Measurements from ENCODE around the gene TMEM150A. TPM values are rescaled to one million over a fixed set of nuclear protein-coding genes. Genes with fewer than 3 reads are reported as not detected.

The TMEM150A gene
- total RNA-seq, 4 donors from 2014 or later = 5.2 to 21.7 (median 12.8) TPM

DNA sequence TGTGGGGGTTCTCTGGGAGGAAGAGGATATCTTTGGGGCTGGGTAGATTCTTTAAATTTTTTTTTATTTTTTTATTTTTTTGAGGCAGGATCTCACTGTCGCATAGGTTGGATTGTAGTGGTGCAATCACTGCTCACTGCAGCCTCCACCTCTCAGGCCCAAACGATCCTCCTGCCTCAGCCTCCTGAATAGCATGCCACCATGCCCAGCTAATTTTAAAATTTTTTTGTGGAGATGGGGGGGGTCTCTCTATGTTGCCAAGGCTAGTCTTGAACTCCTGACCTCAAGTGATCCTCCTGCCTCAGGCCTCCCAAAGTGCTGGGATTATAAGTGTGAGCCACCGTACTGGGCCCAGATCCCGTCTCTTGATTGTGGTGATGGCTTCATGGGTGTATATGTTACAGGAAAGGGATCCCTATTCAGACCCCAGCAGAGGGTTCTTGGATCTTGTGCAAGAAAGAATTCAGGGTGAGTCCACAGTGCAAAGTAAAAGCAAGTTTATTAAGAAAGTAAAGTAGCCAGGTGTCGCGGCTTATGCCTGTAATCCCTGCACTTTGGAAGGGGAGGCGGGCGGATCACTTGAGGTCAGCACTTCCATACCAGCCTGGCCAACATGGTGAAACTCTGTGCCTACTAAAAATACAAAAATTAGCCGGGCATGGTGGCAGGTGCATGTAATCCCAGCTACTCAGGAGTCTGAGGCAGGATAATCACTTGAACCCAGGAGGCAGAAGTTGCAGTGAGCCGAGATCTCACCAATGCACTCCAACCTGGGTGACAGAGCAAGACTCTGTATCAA, 11.4 kb upstream of the TMEM150A start:
- intact Hi-C loops (cut with DNase I; ENCODE audit: low total_unique reads) = no loop called here
- 85 to 89% methylated on average over 6 to 10 of the region's 10 CpGs for WGBS, 2 donors (ENCODE audit: low coverage in 1 of 2)

DNA sequence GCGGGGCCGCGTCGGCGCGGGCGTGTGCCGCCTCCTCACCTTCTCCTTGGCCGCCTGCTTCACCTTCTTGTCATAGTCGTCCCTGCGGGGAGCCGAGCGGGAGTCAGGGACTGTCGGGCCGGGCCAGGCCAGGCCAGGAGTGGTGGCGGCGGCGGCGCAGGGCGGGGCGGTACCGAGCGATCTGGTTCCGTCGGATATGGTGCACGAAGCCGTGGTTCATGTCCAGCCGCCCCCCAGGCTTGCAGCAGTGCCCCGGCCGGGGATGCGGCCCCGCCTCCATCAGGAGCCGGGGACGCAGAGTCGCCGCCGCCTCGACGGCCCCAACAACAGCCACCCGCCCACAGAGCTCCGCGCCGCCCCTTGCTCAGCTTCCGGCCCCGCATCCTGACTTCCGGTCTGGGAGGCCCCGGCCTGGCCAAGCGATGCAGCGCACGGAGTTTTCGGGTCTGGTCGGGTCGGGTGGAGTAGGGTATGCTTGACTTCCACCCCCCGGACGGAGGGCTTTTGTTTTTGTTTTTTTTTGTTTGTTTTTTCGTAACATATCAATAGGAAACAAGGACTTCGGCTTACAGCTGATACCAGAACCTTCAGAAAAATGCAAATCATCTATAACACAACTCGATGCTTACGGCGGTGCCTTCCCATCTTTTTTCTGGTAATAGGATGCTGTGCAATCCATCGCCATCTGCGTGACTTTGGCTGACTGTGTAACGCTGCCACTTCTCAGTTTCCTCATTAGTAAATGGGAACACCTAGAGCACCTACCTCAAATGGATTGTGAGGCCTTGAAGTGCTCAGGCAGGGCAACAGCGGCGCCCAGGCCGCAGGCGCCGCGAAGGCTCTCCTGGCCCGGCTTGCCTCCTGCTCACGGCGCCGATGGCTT, 9.4 kb upstream of the TMEM150A start, which contains the start of gene C2orf68:
Gene C2orf68, minus strand, starts transcription at position 362 of the 883 bp plus-strand sequence. Its CDS starts 82 bp downstream, at position 280.
- H3K4me1 ChIP-seq = peaks cover 4 to 25% (median 15%) of the 10 kb centered on the region in 4 donors
- DNase-seq = peak; percentile 92
- WGBS, 2 donors (ENCODE audit: low coverage in 1 of 2) = 0 to 17% methylated on average over 14 to 54 of the region's 73 CpGs

More for the DNA sequence above, 11.4 kb upstream of the TMEM150A start:
- in situ Hi-C loops (cut with MboI; ENCODE audit: low pct_ligation_motif_present in 1 of 4, low pct_unique_long_range_greater_than_20kb in 1 of 4, low sequenced_read_pairs in 3 of 4) = no loop called here
- Histone ChIP-seq H3K27me3 (no peaks in the 10 kb centered on the region), H3K9me3 (no peaks in the 10 kb centered on the region), H3K36me3 (peaks cover 0 to 3% (median under 1%) of the 10 kb centered on the region in 4 donors), H3K27ac (no peak overlapping the region), H3K4me3 (no peak overlapping the region), H3K4me1 (peaks cover 11 to 45% (median 26%) of the 10 kb centered on the region in 4 donors)
- no peak for DNase-seq
- TF ChIP-seq, protein P1, sequence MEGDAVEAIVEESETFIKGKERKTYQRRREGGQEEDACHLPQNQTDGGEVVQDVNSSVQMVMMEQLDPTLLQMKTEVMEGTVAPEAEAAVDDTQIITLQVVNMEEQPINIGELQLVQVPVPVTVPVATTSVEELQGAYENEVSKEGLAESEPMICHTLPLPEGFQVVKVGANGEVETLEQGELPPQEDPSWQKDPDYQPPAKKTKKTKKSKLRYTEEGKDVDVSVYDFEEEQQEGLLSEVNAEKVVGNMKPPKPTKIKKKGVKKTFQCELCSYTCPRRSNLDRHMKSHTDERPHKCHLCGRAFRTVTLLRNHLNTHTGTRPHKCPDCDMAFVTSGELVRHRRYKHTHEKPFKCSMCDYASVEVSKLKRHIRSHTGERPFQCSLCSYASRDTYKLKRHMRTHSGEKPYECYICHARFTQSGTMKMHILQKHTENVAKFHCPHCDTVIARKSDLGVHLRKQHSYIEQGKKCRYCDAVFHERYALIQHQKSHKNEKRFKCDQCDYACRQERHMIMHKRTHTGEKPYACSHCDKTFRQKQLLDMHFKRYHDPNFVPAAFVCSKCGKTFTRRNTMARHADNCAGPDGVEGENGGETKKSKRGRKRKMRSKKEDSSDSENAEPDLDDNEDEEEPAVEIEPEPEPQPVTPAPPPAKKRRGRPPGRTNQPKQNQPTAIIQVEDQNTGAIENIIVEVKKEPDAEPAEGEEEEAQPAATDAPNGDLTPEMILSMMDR (IDR thresholded peaks at IDR 0.05) = no peak
- TF ChIP-seq POLR2AphosphoS5 (IDR thresholded peaks at IDR 0.05) (no peak), POLR2A (IDR thresholded peaks at IDR 0.05) (no peak), EP300 (IDR thresholded peaks at IDR 0.05; ENCODE audit: low read depth) (no peak)

DNA sequence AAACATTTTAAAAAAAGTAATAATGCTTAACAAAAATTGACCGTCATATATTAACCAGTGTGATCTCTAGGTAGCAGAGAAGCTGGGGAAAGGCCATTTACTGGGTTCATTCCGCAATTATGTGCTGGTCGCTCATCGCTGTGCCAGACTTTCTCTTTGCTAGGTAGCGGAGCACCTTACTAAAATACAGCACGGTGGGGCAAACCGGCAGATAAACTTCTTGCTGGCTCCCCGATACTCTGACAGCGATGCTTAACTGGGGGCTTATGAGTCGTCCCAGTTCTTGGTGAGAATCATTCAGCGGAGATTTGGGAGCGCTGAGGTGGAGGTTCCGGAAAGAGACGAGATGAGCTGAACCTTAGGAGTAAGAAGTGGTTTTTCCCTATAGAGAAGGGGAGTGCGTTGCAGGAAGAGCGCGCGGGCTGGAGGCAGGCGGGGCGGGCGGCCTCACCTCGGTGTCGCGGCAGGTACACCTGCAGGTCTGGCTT, 8.8 kb upstream of the TMEM150A start:
- Histone ChIP-seq H3K27ac (peak overlapping the region; percentile 88 to 91 (median 89)), H3K4me1 (peaks cover 4 to 21% (median 12%) of the 10 kb centered on the region in 4 donors), H3K4me3 (peak overlapping the region; percentile 60 to 93 (median 92)), H3K9me3 (no peaks in the 10 kb centered on the region), H3K27me3 (no peaks in the 10 kb centered on the region), H3K36me3 (peaks cover 0 to 9% (median 0%) of the 10 kb centered on the region in 4 donors)
- TF ChIP-seq, protein P1 (IDR thresholded peaks at IDR 0.05) = no peak
- no peak for DNase-seq
- 4 to 15% methylated on average over 4 to 24 of the region's 24 CpGs for WGBS, 2 donors (ENCODE audit: low coverage in 1 of 2)
- intact Hi-C loops (cut with DNase I; ENCODE audit: low total_unique reads) = loop anchor here (1.0 kb wide), 1 partner anchor 17 kb away; no protein-coding TSS in a partner anchor
- in situ Hi-C loops (cut with MboI; ENCODE audit: low pct_ligation_motif_present in 1 of 4, low pct_unique_long_range_greater_than_20kb in 1 of 4, low sequenced_read_pairs in 3 of 4) = no loop called here

More for the DNA sequence above, 9.4 kb upstream of the TMEM150A start, which contains the start of gene C2orf68:
- H3K36me3 ChIP-seq = peaks cover 0 to 9% (median 0%) of the 10 kb centered on the region in 4 donors
- H3K27ac ChIP-seq = peak within 1 kb of the TSS; percentile 88 to 91 (median 89)
- no peaks in the 10 kb centered on the region for H3K9me3 ChIP-seq
- intact Hi-C loops (cut with DNase I; ENCODE audit: low total_unique reads) (loop anchor here (1.0 kb wide), 1 partner anchor 18 kb away; no protein-coding TSS in a partner anchor), in situ Hi-C loops (cut with MboI; ENCODE audit: low pct_ligation_motif_present in 1 of 4, low pct_unique_long_range_greater_than_20kb in 1 of 4, low sequenced_read_pairs in 3 of 4) (no loop called here)
- TF ChIP-seq POLR2A (IDR thresholded peaks at IDR 0.05) = peak; percentile 80
- peak; percentile 60 to 88 (median 80) for TF ChIP-seq POLR2AphosphoS5 (IDR thresholded peaks at IDR 0.05)
- no peak for TF ChIP-seq EP300 (IDR thresholded peaks at IDR 0.05; ENCODE audit: low read depth)
- peak within 1 kb of the TSS; percentile 60 to 93 (median 92) for H3K4me3 ChIP-seq
- no peaks in the 10 kb centered on the region for H3K27me3 ChIP-seq

DNA sequence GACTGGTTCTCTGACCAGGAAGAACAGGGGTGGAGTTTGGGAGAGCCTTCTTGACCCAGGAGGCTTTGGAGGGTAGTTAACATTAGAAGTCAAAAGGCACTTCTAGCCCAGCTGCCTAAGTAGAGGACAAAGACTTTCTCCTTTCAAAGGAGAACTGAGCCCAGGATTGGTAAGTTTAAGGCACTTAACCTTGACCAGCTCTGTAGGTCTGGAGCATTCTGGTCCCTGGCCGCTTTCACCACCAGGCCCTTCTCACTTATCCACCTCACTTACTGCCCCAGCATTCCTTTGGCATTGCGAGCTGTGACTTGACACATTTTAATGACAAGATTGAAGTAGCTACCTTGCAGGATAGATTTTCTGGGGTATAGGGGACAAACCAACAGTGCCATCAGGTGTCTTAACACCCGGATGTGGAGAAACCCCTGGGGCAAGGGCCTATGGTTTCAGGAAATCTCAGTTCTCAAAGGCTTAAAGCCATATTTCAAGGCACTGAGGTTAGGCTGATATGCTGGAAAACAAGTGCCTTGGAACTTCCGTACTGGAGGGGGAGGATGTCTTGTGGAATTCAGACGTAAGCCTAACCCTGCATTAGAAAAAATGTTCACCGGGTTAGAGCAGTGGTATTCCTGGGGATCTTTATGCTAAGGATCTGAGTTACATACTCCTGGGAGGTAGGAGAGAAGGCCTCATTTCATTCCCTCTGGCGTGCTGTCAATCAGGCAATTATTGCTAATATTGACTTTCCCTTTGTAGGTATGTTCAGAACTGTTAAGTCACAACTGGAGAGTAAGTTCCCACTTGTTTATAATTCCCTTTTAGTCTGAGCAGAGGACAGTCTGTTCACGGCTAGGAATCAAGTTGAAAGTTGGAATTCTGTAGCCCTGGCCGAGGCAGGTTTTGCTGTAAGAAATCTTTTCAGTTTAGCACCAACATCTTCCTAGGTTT, 5.0 kb upstream of the TMEM150A start:
- TF ChIP-seq EP300 (IDR thresholded peaks at IDR 0.05; ENCODE audit: low read depth) = no peak
- TF ChIP-seq, protein P1 (IDR thresholded peaks at IDR 0.05) = no peak
- TF ChIP-seq POLR2A (IDR thresholded peaks at IDR 0.05) = no peak
- H3K4me1 ChIP-seq = peaks cover 20 to 36% (median 29%) of the 10 kb centered on the region in 4 donors
- no peak overlapping the region for H3K4me3 ChIP-seq
- no peaks in the 10 kb centered on the region for H3K27me3 ChIP-seq
- no peaks in the 10 kb centered on the region for H3K9me3 ChIP-seq
- WGBS, 2 donors (ENCODE audit: low coverage in 1 of 2) = 80 to 89% methylated on average over 1 to 9 of the region's 9 CpGs
- no peak for DNase-seq
- in situ Hi-C loops (cut with MboI; ENCODE audit: low pct_ligation_motif_present in 1 of 4, low pct_unique_long_range_greater_than_20kb in 1 of 4, low sequenced_read_pairs in 3 of 4) = no loop called here
- intact Hi-C loops (cut with DNase I; ENCODE audit: low total_unique reads) = no loop called here
- H3K36me3 ChIP-seq = peaks cover 0 to 9% (median 0%) of the 10 kb centered on the region in 4 donors
- no peak overlapping the region for H3K27ac ChIP-seq

Data from transverse colon (tissue), 4 donors.